Activated CD4-positive, alpha-beta T cell treated with anti-CD3 and anti-CD28 coated beads for 1 hour (primary cell): ENCODE measurements around the gene CASR.
"Not testable (repeated sequence)": the region's sequence is repeated elsewhere in the genome, so short reads cannot be mapped to it uniquely, and the experiment has no call there.

ENCODE experiments used
- DNase-seq: peaks from one replicate; pipeline ENCODE4 v3.0.0-alpha.2; 2020

CASR gene, protein sequence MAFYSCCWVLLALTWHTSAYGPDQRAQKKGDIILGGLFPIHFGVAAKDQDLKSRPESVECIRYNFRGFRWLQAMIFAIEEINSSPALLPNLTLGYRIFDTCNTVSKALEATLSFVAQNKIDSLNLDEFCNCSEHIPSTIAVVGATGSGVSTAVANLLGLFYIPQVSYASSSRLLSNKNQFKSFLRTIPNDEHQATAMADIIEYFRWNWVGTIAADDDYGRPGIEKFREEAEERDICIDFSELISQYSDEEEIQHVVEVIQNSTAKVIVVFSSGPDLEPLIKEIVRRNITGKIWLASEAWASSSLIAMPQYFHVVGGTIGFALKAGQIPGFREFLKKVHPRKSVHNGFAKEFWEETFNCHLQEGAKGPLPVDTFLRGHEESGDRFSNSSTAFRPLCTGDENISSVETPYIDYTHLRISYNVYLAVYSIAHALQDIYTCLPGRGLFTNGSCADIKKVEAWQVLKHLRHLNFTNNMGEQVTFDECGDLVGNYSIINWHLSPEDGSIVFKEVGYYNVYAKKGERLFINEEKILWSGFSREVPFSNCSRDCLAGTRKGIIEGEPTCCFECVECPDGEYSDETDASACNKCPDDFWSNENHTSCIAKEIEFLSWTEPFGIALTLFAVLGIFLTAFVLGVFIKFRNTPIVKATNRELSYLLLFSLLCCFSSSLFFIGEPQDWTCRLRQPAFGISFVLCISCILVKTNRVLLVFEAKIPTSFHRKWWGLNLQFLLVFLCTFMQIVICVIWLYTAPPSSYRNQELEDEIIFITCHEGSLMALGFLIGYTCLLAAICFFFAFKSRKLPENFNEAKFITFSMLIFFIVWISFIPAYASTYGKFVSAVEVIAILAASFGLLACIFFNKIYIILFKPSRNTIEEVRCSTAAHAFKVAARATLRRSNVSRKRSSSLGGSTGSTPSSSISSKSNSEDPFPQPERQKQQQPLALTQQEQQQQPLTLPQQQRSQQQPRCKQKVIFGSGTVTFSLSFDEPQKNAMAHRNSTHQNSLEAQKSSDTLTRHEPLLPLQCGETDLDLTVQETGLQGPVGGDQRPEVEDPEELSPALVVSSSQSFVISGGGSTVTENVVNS

GRCh38 chr3:122183521-122183892, at the start of gene CASR:
Gene CASR (plus strand): TSS chr3:122183668. CDS start chr3:122254190, 70,522 bp downstream.
- DNase-seq: no peak

- DNase-seq: no peak
Measured at GRCh38 chr3:122146466-122146865, 37.0 kb upstream of the CASR start.

- DNase-seq: no peak
Measured at GRCh38 chr3:122148941-122149627, 34.4 kb upstream of the CASR start.

GRCh38 chr3:122151480-122151879, 32.0 kb upstream of the CASR start:
- no peak for DNase-seq

DNA sequence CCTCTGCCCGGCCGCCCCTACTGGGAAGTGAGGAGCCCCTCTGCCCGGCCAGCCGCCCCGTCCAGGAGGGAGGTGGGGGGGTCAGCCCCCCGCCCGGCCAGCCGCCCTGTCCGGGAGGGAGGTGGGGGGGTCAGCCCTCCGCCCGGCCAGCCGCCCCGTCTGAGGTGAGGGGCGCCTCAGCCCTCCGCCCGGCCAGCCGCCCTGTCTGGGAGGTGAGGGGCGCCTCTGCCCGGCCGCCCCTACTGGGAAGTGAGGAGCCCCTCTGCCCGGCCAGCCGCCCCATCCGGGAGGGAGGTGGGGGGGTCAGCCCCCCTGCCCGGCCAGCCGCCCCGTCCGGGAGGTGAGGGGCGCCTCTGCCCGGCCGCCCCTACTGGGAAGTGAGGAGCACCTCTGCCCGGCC, 18.5 kb upstream of the CASR start:
- DNase-seq: not testable (repeated sequence)

DNA sequence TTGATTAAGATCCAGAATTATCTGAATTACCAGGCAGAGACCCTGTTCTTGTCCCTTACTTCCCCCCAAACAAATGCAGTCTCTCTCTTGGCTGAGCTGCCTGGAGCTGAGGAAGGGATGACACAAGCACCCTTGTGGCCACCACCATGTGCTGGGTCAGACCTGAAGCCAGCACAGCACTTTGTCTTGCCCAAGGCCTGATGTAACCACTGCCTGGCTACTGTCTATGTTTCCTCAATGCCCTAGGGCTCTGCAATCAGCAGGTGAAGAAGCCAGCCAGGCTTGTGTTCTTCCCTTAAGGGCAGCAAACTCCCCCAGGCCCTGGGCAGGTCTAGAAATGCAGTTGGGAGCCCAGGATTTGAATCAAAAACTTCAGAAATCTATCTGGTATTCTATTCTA, 15.8 kb upstream of the CASR start:
- no peak for DNase-seq

DNA sequence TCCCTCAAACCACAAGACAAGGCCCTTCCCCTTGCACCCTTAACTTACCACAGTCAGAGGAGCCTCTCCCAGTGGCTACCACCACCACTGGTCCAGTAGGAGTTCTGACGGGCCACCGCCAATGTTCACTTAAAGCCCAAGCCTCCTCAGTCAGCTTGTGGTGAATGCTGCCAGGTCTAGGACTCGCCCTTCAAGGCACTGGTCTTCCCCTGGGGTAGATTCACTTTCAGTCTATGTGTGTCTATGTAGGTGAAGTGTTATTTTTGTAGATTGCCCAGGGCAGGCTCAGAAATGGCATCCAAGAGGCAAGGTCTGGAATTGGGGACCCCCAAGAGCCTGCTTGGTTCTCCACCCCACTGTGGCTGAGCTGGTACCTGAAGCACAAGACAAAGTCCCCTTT, 15.4 kb upstream of the CASR start:
- DNase-seq: no peak

GRCh38 chr3:122169911-122170310, 13.6 kb upstream of the CASR start:
- DNase-seq: no peak

DNA sequence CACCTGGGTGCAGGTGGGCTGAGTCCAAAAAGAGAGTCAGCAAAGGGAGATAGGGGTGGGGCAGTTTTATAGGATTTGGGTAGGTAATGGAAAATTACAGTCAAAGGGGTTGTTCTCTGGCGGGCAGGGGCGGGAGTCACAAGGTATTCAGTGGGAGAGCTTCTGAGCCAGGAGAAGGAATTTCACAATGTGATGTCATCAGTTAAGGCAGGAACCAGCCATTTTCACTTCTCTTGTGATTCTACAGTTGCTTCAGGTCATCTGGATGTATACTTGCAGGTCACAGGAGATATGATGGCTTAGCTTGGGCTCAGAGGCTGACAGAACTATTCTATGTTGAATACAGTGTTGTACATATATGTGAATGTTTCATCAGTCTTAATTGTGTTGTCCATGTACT, 12.1 kb upstream of the CASR start:
- not testable (repeated sequence) for DNase-seq

DNA sequence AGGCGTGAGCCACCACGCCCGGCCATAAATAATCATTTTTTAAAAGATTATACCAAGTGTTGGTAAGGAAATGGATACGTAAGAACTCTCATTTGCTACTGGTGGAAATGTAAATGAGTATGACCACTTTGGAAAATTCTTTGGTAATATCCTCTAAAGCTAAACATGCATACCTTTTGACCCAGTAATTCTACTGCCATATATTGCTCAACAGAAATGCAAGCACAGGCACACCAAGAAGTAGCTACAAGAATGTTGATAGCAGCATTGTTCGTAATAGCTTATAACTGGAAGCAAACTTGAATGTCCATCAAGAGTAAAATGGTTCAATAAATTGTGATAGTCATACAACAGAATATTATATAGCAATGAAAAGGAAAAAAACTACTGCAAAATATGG, 4.8 kb upstream of the CASR start:
- no peak for DNase-seq

- DNase-seq: no peak
Measured at GRCh38 chr3:122183893-122184590, 574 bp downstream of the CASR start.

- no peak for DNase-seq
Measured at GRCh38 chr3:122184591-122184929, 1.1 kb downstream of the CASR start.

- no peak for DNase-seq
Measured at GRCh38 chr3:122186372-122186771, 2.9 kb downstream of the CASR start.

DNA sequence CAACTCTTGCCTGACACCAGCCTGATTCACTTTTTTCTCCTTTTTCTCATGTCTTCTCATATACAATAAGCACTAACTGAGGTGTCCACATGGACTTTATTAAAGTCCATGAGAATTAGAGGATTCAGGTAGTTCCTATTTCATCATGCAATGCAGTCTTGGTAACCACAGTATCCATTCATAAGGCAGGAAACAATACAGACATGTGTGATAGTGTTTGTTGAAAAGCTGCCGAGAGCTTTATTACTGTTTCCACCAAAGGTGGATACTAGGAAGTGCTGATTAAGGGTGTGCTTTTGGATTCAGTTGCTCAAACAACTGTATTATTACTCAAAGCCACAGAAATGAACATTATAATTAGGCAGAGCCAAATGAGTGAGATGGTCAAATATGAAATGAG, 5.3 kb downstream of the CASR start:
- no peak for DNase-seq

DNA sequence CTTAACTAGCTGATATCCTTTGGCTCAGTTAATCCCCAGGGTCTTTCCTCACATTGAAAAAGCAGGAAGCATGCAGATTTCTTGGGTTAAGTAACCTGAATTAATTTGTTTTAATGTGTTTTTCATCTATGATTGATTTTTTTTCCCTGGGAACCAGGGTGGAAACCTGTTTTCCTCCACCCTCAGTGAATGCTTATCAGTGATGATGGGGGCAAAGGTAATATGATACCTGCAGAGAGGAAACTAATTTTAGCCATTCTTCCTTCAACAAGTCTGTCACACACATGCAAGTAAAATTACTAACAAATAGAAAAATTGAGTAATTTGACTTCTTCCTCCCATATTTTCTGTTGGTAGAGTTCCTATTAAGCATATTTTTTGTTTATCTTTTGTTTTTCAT, 5.9 kb downstream of the CASR start:
- no peak for DNase-seq

GRCh38 chr3:122190525-122190924, 7.1 kb downstream of the CASR start:
- no peak for DNase-seq

DNA sequence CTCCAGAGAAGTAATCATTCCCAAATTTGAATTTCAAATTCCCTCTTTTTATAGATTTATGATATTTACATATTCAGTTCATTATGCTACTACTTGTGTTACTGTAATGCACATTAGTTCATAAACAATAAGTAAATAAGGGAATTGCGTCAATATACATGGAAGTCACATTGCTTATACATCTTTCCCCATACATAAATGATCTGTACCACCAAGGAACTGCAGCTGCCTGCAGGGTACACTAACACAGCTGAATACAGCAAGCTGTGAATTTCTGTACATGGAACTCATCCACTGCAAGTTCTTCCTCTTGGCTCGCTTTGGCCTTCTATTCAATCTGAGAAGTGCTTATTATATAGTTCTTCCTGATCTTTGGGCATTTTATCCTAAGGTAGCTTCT, 15.5 kb downstream of the CASR start:
- DNase-seq: no peak

DNA sequence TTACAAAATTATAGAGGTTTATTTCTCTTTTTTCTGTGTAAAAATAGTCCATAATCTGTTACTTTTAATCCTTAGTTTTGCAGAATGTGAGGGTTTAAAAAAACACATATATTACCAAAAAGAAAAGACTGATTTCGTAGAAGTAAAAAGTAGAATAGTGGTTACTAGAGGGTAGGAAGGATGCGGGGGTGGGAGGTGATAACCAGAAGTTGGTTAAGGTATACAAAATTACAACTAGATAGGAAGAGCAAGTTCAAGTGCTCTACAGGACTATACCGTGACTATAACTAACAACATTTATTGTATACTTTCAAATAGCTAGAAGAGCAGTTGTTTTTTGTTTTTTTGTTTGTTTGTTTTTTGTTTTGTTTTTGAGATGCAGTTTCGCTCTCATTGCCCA, 16.1 kb downstream of the CASR start:
- DNase-seq: no peak

DNA sequence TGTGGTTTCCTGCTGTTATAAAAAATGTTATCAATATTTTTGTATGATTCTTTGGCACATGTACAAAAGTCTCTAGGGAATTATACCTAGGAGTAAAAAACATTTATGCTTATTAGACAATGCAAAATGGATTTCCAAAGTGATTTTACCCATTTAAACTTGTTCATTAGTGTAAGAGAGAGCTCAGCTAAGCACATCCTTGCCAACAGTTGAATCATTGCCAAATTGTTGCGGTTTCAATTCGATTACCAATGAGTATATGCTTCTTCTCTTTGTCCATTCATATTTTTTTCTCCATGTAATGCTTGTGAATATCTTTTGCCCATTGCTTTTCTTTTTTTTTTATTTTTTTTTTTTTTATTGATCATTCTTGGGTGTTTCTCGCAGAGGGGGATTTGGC, 17.2 kb downstream of the CASR start:
- DNase-seq: no peak

DNA sequence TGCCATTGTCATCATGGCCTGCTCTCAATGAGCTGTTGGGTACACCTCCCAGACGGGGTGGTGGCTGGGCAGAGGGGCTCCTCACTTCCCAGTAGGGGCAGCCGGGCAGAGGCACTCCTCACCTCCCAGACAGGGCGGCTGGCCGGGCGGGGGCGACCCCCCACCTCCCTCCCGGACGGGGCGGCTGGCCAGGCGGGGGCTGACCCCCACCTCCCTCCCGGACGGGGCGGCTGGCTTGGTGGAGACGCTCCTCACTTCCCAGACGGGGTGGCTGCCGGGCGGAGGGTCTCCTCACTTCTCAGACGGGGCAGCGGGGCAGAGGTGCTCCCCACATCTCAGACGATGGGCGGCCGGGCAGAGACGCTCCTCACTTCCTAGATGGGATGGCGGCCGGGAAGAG, 18.0 kb downstream of the CASR start:
- DNase-seq: not testable (repeated sequence)

- no peak for DNase-seq
Measured at GRCh38 chr3:122208579-122208978, 25.1 kb downstream of the CASR start.

DNA sequence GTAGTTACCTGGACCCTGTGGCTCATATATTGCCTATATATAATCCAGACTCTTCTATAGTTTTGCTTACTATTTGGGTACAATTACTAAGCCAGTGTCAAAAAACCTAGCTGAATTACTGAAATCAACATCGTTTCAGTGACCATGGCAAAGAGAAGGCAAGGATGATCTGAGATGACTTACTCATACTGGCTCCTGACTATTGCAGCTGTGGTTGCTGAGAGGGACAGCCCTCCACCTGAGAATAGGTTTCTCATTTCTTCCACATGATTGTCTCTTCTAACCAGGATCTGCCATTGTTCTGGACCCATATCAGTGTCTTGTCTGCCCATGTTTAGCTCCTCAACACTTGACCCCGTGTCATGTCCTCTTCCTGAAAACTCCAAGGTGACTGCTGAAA, 30.2 kb downstream of the CASR start:
- no peak for DNase-seq

DNA sequence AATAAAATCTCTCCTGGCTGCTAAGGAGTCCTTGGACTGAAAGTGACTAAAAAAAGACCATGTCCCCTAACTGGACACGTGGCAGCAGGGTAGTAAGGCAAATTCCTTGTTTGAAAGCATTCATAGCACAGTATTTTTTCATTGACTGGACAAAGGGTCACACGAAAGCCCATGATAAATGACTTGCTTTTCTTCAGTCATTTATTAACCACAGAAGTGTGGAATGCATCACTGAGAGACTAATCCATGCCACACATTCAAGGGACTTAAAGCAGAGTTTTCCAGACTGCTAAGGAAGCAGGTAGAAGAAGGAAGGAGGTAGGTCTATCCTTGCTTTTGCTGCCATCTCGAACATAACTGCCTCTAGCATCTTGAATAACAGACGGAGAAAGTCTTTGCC, 31.2 kb downstream of the CASR start:
- no peak for DNase-seq
